OCI-LY3 (cell line): Measurements from ENCODE around the gene RUNX2.

ENCODE experiments used
- H2AFZ ChIP-seq: fragments of 200-600, 300-600 bp; shearing (Covaris generic); 2 replicates; pipeline ENCODE4 v1.6.0; 2014; ENCODE audit warnings: antibody characterized with exemption, low read depth, low read length
- H3K27ac ChIP-seq: fragments of 200-600, 300-600 bp; sonication (generic); 2 replicates; pipeline ENCODE4 v1.5.1; 2014; ENCODE audit warnings: mild to moderate bottlenecking, low read length, moderate library complexity, mixed read lengths
- H3K27me3 ChIP-seq: fragments of 200-600, 300-600 bp; sonication (generic); 2 replicates; pipeline ENCODE4 v1.6.1; 2014; ENCODE audit warnings: low read depth, low read length, mixed read lengths
- H3K36me3 ChIP-seq: fragments of 200-600, 300-600 bp; sonication (generic); replicated peaks from 2 replicates; pipeline ENCODE3; 2014; ENCODE audit warnings: low read depth, low read length, mixed read lengths
- H3K4me1 ChIP-seq: fragments of 300-600, 200-600 bp; sonication (generic); 2 replicates; pipeline ENCODE4 v1.6.1; 2014; ENCODE audit warnings: low read length, mixed read lengths
- H3K4me2 ChIP-seq: fragments of 200-600, 300-600 bp; sonication (generic); 2 replicates; pipeline ENCODE4 v1.6.1; 2014; ENCODE audit warnings: low read length, mixed read lengths
- H3K4me3 ChIP-seq: fragments of 300-600, 200-600 bp; sonication (generic); 2 replicates; pipeline ENCODE4 v1.5.1; 2014; ENCODE audit warnings: antibody characterized with exemption, mild to moderate bottlenecking, low read length, moderate library complexity
- H3K79me2 ChIP-seq: fragments of 300-600, 200-600 bp; shearing (Covaris generic); 2 replicates; pipeline ENCODE4 v1.6.1; 2014; ENCODE audit warnings: mild to moderate bottlenecking, low read length, mixed read lengths
- H3K9ac ChIP-seq: fragments of 300-600, 200-600 bp; shearing (Covaris generic); 2 replicates; pipeline ENCODE4 v1.6.0; 2014; ENCODE audit warnings: mild to moderate bottlenecking, low read length, moderate library complexity
- H3K9me3 ChIP-seq: fragments of 200-600, 300-600 bp; shearing (Covaris generic); 2 replicates; pipeline ENCODE4 v1.6.1; 2014; ENCODE audit warnings: low read length, mixed read lengths; ENCODE audit not compliant: insufficient read depth
- H4K20me1 ChIP-seq: fragments of 200-600, 300-600 bp; sonication (generic); 2 replicates; pipeline ENCODE4 v1.6.1; 2016; ENCODE audit warnings: low read length, mixed read lengths; ENCODE audit not compliant: insufficient read depth
- CTCF ChIP-seq: fragments of 200-600, 300-600 bp; sonication (generic); IDR thresholded peaks from 2 replicates; pipeline ENCODE4 v1.5.1; 2014; ENCODE audit warnings: antibody characterized with exemption, low read length, low read depth
- EZH2phosphoT487 ChIP-seq: fragments of 200-600 bp; shearing (Covaris generic); IDR thresholded peaks from 2 replicates; pipeline ENCODE4 v1.6.1; 2018; ENCODE audit warnings: antibody characterized with exemption, mixed run types, low read depth

Gene RUNX2

GRCh38 chr6:45563844-45564243 is 235.7 kb downstream of the RUNX2 start:
- Histone ChIP-seq H2AFZ (no peak overlapping the region), H3K79me2 (no peaks in the 10 kb centered on the region), H3K27ac (no peak overlapping the region), H3K27me3 (peaks cover 71% of the 10 kb centered on the region), H3K9me3 (no peaks in the 10 kb centered on the region), H4K20me1 (no peaks in the 10 kb centered on the region), H3K4me1 (no peaks in the 10 kb centered on the region), H3K4me3 (no peak overlapping the region), H3K36me3 (no peaks in the 10 kb centered on the region), H3K4me2 (no peak overlapping the region), H3K9ac (no peak overlapping the region)
- TF ChIP-seq EZH2phosphoT487 (no peak), CTCF (no peak)

GRCh38 chr6:45566882-45567281 is 238.8 kb downstream of the RUNX2 start:
- H4K20me1 ChIP-seq: no peaks in the 10 kb centered on the region
- no peaks in the 10 kb centered on the region for H3K9me3 ChIP-seq
- H3K4me2 ChIP-seq: no peak overlapping the region
- peaks cover 60% of the 10 kb centered on the region for H3K27me3 ChIP-seq
- no peak overlapping the region for H2AFZ ChIP-seq
- no peaks in the 10 kb centered on the region for H3K36me3 ChIP-seq
- no peak overlapping the region for H3K9ac ChIP-seq
- no peak overlapping the region for H3K4me3 ChIP-seq
- no peaks in the 10 kb centered on the region for H3K79me2 ChIP-seq
- no peak overlapping the region for H3K27ac ChIP-seq
- no peaks in the 10 kb centered on the region for H3K4me1 ChIP-seq
- TF ChIP-seq CTCF (no peak), EZH2phosphoT487 (no peak)

- no peak overlapping the region for H3K4me3 ChIP-seq
- H4K20me1 ChIP-seq: no peaks in the 10 kb centered on the region
- no peaks in the 10 kb centered on the region for H3K4me1 ChIP-seq
- peaks cover 50% of the 10 kb centered on the region for H3K27me3 ChIP-seq
- no peaks in the 10 kb centered on the region for H3K36me3 ChIP-seq
- H3K9me3 ChIP-seq: no peaks in the 10 kb centered on the region
- H3K79me2 ChIP-seq: no peaks in the 10 kb centered on the region
- no peak for TF ChIP-seq EZH2phosphoT487
- TF ChIP-seq CTCF: no peak
- H3K4me2 ChIP-seq: no peak overlapping the region
- no peak overlapping the region for H3K27ac ChIP-seq
- H2AFZ ChIP-seq: no peak overlapping the region
- H3K9ac ChIP-seq: no peak overlapping the region
These were observed 239.7 kb downstream of the RUNX2 start for GRCh38 chr6:45567879-45568278.

- Histone ChIP-seq H3K4me2 (no peak overlapping the region), H3K27me3 (peaks cover 43% of the 10 kb centered on the region), H4K20me1 (no peaks in the 10 kb centered on the region), H3K36me3 (no peaks in the 10 kb centered on the region), H3K79me2 (no peaks in the 10 kb centered on the region), H2AFZ (no peak overlapping the region), H3K9ac (no peak overlapping the region), H3K4me1 (no peaks in the 10 kb centered on the region), H3K4me3 (no peak overlapping the region), H3K9me3 (no peaks in the 10 kb centered on the region), H3K27ac (no peak overlapping the region)
- TF ChIP-seq CTCF (no peak), EZH2phosphoT487 (no peak)
These were observed 240.5 kb downstream of the RUNX2 start for GRCh38 chr6:45568626-45569025.
